ENCODE measurements around the gene MICOS13. TPM values are rescaled to one million over a fixed set of nuclear protein-coding genes. Genes with fewer than 3 reads are reported as not detected.

Gene MICOS13
- total and polyA plus RNA-seq, 4 donors = 26.6 to 184 (median 77.6) TPM

GRCh38 chr19:5718037-5718578 lies 37.8 kb upstream of the MICOS13 start:
- H3K4me1 ChIP-seq (ENCODE audit: control insufficient read depth in 5 of 5, insufficient read depth in 5 of 5, low read length in 5 of 5) = peaks cover 0 to 12% (median 8%) of the 10 kb centered on the region in 5 donors
- no peak for TF ChIP-seq CTCF (IDR thresholded peaks at IDR 0.05; ENCODE audit: control extremely low read depth, extremely low read depth)
- 74 to 84% methylated on average over 14 of the region's 14 CpGs for WGBS, 2 donors

GRCh38 chr19:5717215-5717935 lies 37.1 kb upstream of the MICOS13 start:
- no peak overlapping the region for H3K9ac ChIP-seq (ENCODE audit: insufficient read depth in 1 of 2, low read length in 2 of 2)
- H3K9me3 ChIP-seq (ENCODE audit: control insufficient read depth in 4 of 4, insufficient read depth in 3 of 4, low read length in 3 of 4) = no peaks in the 10 kb centered on the region
- no peak for DNase-seq
- peaks cover 0 to 16% (median 2%) of the 10 kb centered on the region in 4 donors for H3K36me3 ChIP-seq (ENCODE audit: control insufficient read depth in 4 of 4, insufficient read depth in 4 of 4, low read length in 4 of 4)
- H3K4me1 ChIP-seq (ENCODE audit: control insufficient read depth in 5 of 5, insufficient read depth in 5 of 5, low read length in 5 of 5) = peaks cover 0 to 12% (median 8%) of the 10 kb centered on the region in 5 donors
- TF ChIP-seq CTCF (IDR thresholded peaks at IDR 0.05; ENCODE audit: control extremely low read depth, extremely low read depth) = no peak
- H3K27ac ChIP-seq (ENCODE audit: low read depth in 1 of 2, low read length in 1 of 2) = no peak overlapping the region
- H3K27me3 ChIP-seq (ENCODE audit: control insufficient read depth in 3 of 3, insufficient read depth in 3 of 3, low read length in 2 of 3) = no peaks in the 10 kb centered on the region
- ATAC-seq (ENCODE audit: insufficient read depth, low FRiP score) = no peak
- H3K4me3 ChIP-seq = no peak overlapping the region
- 83 to 90% methylated on average over 8 of the region's 8 CpGs for WGBS, 2 donors

More at GRCh38 chr19:5718037-5718578, 37.8 kb upstream of the MICOS13 start:
- Histone ChIP-seq H3K27me3 (ENCODE audit: control insufficient read depth in 3 of 3, insufficient read depth in 3 of 3, low read length in 2 of 3) (no peaks in the 10 kb centered on the region), H3K27ac (ENCODE audit: low read depth in 1 of 2, low read length in 1 of 2) (peak overlapping the region in 1 of 2 donors; percentile 97), H3K9me3 (ENCODE audit: control insufficient read depth in 4 of 4, insufficient read depth in 3 of 4, low read length in 3 of 4) (no peaks in the 10 kb centered on the region), H3K4me3 (no peak overlapping the region), H3K9ac (ENCODE audit: insufficient read depth in 1 of 2, low read length in 2 of 2) (no peak overlapping the region), H3K36me3 (ENCODE audit: control insufficient read depth in 4 of 4, insufficient read depth in 4 of 4, low read length in 4 of 4) (peaks cover 0 to 10% (median 2%) of the 10 kb centered on the region in 4 donors)
- ATAC-seq (ENCODE audit: insufficient read depth, low FRiP score) (no peak), DNase-seq (no peak)

- Histone ChIP-seq H3K27ac (ENCODE audit: low read depth in 1 of 2, low read length in 1 of 2) (no peak overlapping the region), H3K27me3 (ENCODE audit: control insufficient read depth in 3 of 3, insufficient read depth in 3 of 3, low read length in 2 of 3) (no peaks in the 10 kb centered on the region), H3K9ac (ENCODE audit: insufficient read depth in 1 of 2, low read length in 2 of 2) (no peak overlapping the region), H3K4me1 (ENCODE audit: control insufficient read depth in 5 of 5, insufficient read depth in 5 of 5, low read length in 5 of 5) (peaks cover 0 to 12% (median 8%) of the 10 kb centered on the region in 5 donors), H3K9me3 (ENCODE audit: control insufficient read depth in 4 of 4, insufficient read depth in 3 of 4, low read length in 3 of 4) (no peaks in the 10 kb centered on the region), H3K36me3 (ENCODE audit: control insufficient read depth in 4 of 4, insufficient read depth in 4 of 4, low read length in 4 of 4) (peaks cover 2 to 37% (median 11%) of the 10 kb centered on the region in 4 donors), H3K4me3 (no peak overlapping the region)
- ATAC-seq (ENCODE audit: insufficient read depth, low FRiP score) = no peak
- DNase-seq = no peak
- TF ChIP-seq CTCF (IDR thresholded peaks at IDR 0.05; ENCODE audit: control extremely low read depth, extremely low read depth) = no peak
- WGBS, 2 donors = 91 to 97% methylated on average over 10 of the region's 10 CpGs
These were observed 34.5 kb upstream of the MICOS13 start for GRCh38 chr19:5714816-5715215.
